ENCODE data around the gene REXO1. TPM values are rescaled to one million over a fixed set of nuclear protein-coding genes. Genes with fewer than 3 reads are reported as not detected.

The REXO1 gene
- total RNA-seq, 1 donor from 2014 or later = 39.3 TPM

DNA sequence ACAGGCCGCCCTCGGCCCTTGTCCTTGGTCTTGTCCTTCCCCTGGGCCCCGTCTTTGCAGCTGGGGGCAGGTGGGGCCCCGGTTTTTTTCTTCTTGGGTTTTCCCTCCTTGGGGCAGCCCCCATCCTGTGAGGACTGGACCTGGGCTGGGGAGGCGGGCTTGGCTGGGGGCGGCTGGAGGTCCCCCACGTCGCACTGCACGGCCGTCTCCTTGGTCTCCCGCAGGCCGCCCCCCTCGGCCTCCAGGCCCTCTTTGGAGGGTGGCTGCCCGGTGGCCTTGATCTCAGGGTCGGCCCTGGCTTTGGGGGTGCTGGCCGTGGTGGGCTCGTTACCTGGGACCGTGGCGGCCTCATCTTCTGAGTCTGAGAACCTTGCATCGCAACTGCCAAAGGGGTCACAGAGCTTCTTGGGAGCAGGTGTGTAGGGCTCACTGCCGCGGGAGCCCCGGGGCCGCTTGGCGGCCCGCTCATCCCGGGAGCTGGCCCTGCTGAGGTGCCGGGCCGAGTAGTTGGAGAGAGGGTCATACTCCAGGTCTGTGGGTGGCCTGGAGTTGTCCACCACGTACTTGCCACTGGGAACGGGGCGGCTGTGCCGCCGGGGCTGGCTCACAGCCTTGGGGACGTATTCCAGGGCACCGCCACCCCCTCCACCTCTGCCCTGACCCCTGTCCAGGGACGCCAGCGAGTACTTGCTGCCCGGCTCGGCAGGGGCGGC is 20.6 kb downstream of the REXO1 start:
- Mint-ChIP-seq H3K4me3 (ENCODE audit: unreplicated experiment) (no peak overlapping the region), H3K4me1 (ENCODE audit: unreplicated experiment) (peaks cover 5% of the 10 kb centered on the region), H3K36me3 (ENCODE audit: unreplicated experiment) (peaks cover 9% of the 10 kb centered on the region), H3K27me3 (ENCODE audit: unreplicated experiment) (no peaks in the 10 kb centered on the region), H3K27ac (ENCODE audit: unreplicated experiment) (no peak overlapping the region), H3K9me3 (ENCODE audit: unreplicated experiment) (no peaks in the 10 kb centered on the region)
- DNase-seq (ENCODE audit: extremely low spot score, unreplicated experiment) = no peak
- TF ChIP-seq, protein P1, sequence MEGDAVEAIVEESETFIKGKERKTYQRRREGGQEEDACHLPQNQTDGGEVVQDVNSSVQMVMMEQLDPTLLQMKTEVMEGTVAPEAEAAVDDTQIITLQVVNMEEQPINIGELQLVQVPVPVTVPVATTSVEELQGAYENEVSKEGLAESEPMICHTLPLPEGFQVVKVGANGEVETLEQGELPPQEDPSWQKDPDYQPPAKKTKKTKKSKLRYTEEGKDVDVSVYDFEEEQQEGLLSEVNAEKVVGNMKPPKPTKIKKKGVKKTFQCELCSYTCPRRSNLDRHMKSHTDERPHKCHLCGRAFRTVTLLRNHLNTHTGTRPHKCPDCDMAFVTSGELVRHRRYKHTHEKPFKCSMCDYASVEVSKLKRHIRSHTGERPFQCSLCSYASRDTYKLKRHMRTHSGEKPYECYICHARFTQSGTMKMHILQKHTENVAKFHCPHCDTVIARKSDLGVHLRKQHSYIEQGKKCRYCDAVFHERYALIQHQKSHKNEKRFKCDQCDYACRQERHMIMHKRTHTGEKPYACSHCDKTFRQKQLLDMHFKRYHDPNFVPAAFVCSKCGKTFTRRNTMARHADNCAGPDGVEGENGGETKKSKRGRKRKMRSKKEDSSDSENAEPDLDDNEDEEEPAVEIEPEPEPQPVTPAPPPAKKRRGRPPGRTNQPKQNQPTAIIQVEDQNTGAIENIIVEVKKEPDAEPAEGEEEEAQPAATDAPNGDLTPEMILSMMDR (IDR thresholded peaks at IDR 0.05) = no peak

DNA sequence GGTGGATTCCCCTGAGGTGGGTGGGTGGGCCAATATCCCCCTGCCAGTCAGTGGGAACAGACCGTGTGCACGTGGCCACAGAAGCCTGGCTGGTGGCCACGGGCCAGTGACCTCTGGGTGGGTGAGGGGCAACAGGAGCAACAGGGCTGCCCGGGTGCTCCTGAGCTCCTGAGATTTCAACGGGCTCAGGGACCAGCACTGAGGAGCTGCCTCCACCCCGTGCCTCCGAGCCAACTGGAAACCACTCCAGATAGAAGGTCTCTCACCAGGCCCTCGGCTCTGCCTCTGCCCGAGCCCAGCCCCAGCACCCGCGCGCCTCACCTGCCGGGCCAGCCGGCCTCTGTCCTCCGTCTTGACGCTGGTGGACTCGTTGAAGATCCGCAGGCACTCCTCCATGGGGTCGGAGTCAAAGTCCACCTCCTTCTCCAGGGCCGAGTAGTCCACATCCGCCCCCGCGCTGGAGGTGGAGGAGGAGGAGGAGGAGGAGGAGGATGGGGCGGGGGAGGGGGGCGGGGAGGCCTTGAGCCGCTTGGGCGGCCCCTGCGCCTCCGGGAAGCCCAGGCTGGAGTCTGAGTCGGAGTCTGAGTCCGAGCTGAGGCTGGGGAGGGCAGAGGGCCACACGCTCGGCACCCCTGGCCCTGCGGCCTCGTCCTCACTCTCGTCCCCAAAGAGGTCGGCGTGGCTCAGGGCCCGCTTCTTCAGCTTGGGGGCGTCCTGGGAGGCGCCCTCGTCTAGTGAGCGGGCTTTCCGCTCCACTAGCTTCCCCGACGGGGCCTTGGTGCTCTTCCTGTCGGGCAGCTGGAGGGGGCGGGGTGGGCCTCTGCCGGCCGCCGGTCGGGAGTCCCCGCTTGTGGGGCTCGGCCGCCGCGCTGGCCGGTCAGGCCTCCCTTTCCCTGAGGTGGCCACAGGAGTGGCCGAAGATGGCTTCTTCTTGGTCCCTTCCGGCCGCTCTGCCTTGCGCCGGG is 21.4 kb downstream of the REXO1 start:
- H3K4me1 Mint-ChIP-seq (ENCODE audit: unreplicated experiment) = peaks cover 5% of the 10 kb centered on the region
- H3K27me3 Mint-ChIP-seq (ENCODE audit: unreplicated experiment) = no peaks in the 10 kb centered on the region

DNA sequence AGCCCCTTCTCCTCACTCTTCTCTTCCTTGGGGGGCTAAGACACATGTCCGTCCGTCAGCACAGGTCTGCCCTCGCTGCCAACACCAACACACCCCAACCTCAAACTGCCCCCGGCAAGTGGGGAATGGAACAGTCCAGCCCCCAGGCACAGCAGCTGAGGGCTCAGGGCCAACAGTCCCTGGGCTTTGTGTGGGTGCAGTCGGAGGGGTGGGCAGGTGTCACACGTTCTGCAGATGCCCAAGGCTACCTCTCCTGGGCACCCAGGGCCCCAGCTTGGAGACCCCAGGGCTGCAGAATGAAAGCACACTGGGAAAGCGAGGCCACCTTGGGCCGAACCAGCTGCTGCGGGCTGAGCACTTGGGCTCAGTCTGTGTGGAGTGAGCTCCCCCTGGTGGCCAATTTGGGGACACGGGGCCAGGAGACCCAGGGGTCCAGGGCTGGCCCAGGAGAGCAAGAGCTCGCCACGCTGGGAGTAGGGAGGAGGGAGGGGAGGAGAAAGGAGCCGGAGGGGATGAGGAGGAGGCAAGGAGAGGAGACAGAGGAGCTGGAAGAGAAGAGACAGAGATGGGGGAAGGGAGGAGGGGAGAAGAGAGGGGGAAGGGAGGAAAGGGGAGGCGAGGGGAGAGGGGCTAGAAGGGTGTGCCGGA is 22.2 kb downstream of the REXO1 start:
- no peak overlapping the region for H3K4me3 Mint-ChIP-seq (ENCODE audit: unreplicated experiment)
- peaks cover 11% of the 10 kb centered on the region for H3K36me3 Mint-ChIP-seq (ENCODE audit: unreplicated experiment)
- peak overlapping the region; percentile 46 for H3K27ac Mint-ChIP-seq (ENCODE audit: unreplicated experiment)
- H3K27me3 Mint-ChIP-seq (ENCODE audit: unreplicated experiment) = no peaks in the 10 kb centered on the region
- TF ChIP-seq, protein P1 (IDR thresholded peaks at IDR 0.05) = peak; percentile 86
- peak; percentile 93 for DNase-seq (ENCODE audit: extremely low spot score, unreplicated experiment)
- no peaks in the 10 kb centered on the region for H3K9me3 Mint-ChIP-seq (ENCODE audit: unreplicated experiment)
- peaks cover 5% of the 10 kb centered on the region for H3K4me1 Mint-ChIP-seq (ENCODE audit: unreplicated experiment)

More for the DNA sequence above, 21.4 kb downstream of the REXO1 start:
- Mint-ChIP-seq H3K36me3 (ENCODE audit: unreplicated experiment) (peaks cover 11% of the 10 kb centered on the region), H3K27ac (ENCODE audit: unreplicated experiment) (no peak overlapping the region), H3K9me3 (ENCODE audit: unreplicated experiment) (no peaks in the 10 kb centered on the region), H3K4me3 (ENCODE audit: unreplicated experiment) (no peak overlapping the region)
- no peak for DNase-seq (ENCODE audit: extremely low spot score, unreplicated experiment)
- TF ChIP-seq, protein P1 (IDR thresholded peaks at IDR 0.05) = no peak

DNA sequence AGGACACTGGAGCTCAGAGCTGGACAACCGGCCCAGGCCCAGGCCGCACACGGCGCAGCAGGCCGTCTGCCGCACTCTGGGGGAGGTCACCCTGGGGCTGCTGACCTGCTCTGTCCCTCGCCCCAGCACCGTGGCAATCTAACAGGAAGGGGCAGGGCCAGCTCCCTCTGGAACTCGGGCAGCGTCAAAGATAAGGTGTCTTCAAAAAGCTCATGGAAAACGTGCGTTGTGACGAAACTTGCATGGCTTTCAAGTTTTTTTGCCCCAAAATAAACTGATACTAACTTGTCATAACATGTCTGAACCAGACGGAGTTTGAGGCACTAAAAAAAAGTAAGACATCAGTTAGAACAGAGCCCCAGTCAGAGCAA is 24.0 kb downstream of the REXO1 start:
- peaks cover 5% of the 10 kb centered on the region for H3K4me1 Mint-ChIP-seq (ENCODE audit: unreplicated experiment)
- peaks cover 17% of the 10 kb centered on the region for H3K36me3 Mint-ChIP-seq (ENCODE audit: unreplicated experiment)
- no peaks in the 10 kb centered on the region for H3K27me3 Mint-ChIP-seq (ENCODE audit: unreplicated experiment)
- no peak for DNase-seq (ENCODE audit: extremely low spot score, unreplicated experiment)
- no peak overlapping the region for H3K4me3 Mint-ChIP-seq (ENCODE audit: unreplicated experiment)
- H3K27ac Mint-ChIP-seq (ENCODE audit: unreplicated experiment) = no peak overlapping the region
- H3K9me3 Mint-ChIP-seq (ENCODE audit: unreplicated experiment) = no peaks in the 10 kb centered on the region
- TF ChIP-seq, protein P1 (IDR thresholded peaks at IDR 0.05) = no peak
